GOT3 (cell line): ENCODE results near the gene ACAA1.

Experiments used
- DNase-seq: peaks from one replicate; lab custom pipeline; 2025; ENCODE audit warnings: mixed read lengths; lab: John Stamatoyannopoulos, UW

Gene ACAA1

GRCh38 chr3:38119248-38119544 is 17.7 kb downstream of the ACAA1 start:
- DNase-seq = no peak

GRCh38 chr3:38118421-38119247 is 18.3 kb downstream of the ACAA1 start:
- no peak for DNase-seq

DNA sequence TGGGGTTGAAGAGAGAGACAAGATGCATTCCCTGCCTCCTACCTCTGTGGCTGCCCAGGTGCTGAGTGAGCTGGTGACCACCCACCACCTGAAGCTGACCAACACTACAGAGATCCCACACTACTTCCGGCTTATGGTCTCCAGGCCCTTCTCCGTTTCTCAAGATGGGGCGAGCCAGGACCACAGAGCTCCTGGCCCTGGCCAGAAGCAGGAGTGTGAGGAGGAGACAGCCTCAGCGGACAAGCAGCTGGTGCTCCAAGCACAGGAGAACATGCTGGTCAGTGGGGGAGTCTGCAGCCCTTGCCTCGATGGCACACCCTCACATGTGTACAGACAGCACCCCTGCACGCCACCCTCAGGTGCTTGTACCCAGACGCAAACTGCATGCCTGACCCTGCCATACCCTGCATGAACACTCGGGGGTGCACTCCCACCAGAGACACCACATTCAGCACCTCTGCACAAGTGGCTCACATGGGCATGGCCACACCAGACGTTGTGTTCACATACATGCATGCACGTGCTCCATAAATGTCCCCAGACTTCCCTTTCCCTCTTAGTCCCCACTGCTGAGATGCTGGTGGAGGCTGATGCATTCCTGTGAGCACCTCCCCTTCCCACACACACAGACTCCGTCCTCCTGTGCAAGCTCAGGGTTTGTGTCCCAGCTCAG is 19.0 kb downstream of the ACAA1 start:
- no peak for DNase-seq

GRCh38 chr3:38117163-38117716 is 19.7 kb downstream of the ACAA1 start:
- no peak for DNase-seq

DNA sequence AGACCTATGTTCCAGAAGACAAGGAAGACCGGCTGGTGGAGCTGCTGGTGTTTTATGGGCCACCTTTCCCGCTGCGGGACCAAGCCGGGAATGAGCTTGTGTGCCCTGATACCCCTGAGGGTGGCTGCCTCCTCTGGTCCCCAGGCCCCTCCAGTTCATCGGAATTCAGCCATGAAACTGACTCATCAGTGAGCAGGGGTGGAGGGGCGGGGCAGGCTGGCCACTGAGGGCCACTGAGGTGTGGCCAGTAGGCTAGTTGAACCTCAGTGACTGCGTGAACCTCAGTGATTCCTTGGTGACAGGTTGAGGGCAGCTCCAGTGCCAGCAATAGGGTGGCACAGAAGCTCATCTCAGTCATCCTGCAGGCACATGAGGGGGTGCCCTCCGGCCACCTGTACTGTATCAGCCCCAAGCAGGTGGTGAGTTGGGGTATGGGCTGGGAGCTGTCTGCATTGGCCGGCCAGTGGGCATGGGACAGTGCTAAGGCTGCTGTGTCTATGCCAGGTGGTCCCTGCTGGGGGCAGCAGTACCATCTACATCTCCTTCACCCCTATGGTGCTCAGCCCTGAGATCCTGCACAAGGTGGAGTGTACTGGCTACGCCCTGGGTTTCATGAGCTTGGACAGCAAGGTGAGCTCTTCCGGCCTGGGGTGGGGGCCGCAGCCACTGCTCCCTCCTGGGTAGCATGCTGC is 20.3 kb downstream of the ACAA1 start:
- DNase-seq = no peak

DNA sequence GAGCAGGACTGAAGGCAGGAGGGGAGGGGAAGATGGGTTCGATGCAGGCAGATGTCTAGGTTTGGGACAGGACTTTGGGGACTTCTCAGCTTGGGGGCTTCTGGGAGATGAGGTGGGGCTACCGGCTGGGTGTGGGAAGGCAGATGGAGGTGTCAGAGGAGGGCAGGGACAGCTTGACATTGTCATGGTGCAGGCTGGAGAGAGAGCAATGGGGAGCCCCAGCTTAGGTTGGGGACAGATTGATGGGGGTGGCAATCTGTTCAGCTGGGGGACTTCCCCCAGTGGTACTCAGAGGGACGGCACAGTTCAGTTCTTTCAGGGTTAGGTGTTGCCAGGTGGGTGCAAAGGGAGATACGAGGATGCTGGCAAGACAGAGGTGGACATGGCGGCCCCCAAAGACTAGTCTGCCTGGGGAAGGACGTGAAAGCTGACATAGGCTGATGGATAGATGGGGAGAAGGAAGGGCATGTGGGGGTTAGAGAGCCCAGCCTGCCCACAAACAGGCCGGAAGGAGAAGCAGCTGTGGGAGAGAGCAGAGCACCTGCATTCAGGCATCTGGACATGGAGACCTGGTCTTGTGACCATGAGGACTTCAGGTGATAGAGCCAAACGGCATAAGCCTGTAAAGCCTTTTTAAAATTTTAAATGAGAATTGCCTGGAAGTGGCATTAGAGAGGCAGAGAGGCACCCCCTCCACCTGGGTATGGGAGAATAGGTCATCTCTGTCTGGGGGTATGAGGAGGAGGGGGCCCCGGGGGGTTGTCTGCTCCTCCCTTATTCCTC is 21.1 kb downstream of the ACAA1 start:
- no peak for DNase-seq

- no peak for DNase-seq
Observed at GRCh38 chr3:38114875-38115644, 21.9 kb downstream of the ACAA1 start.

DNA sequence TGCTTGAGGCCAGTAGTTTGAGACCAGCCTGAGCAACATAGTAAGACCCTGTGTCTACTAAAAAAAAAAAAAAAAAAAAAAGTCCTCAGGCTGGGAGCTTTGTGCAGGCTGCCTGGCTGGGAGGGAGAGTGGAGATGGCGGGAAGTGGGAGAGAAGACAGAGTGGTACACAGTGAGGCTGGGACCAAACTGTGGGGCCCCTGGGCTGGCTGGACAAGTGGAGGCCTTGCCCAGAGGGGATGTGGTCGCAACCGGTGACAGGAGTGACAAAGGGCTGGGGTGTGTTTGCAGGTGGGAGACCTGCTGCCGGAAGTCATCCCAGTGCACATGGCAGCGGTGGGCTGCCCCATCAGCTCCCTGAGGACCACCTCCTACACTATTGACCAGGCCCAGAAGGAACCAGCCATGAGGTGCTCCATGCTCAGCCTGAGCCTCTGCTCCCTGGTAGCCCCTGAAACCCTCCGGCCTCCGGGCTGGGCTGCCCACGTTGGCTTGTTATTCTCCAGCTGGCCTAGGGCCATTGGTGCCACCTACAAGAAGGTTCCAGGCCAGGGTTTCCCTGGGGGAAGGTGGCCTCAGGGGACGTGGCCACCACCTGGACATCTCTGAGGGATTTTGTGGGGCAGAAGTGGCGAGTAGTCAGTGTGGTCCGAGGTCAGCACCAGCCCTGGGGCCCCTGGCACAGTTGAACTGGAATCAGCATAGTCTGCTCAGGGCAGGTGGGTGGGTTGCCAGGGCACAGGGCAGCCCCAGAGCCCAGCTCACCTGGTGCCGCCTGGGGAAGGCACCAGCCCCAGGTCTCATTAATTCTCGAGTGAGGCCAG is 22.7 kb downstream of the ACAA1 start:
- no peak for DNase-seq

GRCh38 chr3:38112378-38112761 is 24.6 kb downstream of the ACAA1 start:
- no peak for DNase-seq

GRCh38 chr3:38111696-38112377 is 25.1 kb downstream of the ACAA1 start:
- DNase-seq = no peak

GRCh38 chr3:38111201-38111600 is 25.7 kb downstream of the ACAA1 start:
- DNase-seq = no peak

- DNase-seq = no peak
Observed at GRCh38 chr3:38110314-38111050, 26.4 kb downstream of the ACAA1 start.

- DNase-seq = no peak
Observed at GRCh38 chr3:38109580-38110313, 27.2 kb downstream of the ACAA1 start.

DNA sequence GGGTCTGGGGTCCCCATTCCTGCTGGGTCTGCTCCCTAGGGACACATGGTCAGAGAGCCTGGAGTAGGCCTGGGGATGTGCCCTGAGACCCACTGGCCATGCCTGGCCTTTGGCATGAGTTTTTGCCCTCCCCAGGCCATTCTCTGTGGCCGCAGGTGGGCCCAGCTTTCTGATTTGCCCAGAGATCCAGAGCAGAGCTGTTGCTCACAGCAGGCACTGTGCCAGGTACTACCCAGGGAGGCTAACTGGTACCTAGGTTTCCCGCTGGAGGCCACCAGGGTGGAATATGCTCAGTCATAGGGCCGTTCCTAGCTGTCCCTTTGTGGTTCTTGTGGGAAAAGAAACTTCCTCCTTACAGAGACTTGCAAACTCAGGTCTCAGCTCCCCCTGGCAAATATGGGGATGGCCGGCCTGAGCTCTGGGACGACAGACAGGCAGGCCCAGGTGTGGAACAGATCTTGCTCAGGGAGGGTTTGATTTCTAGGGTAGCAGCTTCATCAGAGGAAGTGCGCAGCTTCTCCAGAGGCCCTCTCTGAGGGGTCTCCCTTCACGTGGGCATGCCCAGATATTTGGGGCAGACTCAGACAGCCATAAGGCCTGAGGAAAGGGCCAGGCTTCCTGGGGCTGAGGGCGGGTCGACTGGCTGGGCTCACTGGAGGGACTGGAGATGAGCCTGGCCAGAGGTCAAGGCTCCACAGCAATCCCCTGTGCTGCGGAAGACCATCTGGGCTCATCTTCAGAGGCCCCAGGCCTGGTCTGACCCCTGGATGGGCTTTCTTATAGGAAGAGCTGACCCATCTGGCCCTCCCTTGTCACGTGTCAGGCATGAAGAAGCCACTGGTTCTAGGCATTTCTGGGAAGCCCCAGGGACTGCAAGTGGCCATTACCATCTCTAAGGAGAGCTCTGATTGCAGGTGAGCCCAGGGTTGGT is 28.0 kb downstream of the ACAA1 start:
- no peak for DNase-seq

DNA sequence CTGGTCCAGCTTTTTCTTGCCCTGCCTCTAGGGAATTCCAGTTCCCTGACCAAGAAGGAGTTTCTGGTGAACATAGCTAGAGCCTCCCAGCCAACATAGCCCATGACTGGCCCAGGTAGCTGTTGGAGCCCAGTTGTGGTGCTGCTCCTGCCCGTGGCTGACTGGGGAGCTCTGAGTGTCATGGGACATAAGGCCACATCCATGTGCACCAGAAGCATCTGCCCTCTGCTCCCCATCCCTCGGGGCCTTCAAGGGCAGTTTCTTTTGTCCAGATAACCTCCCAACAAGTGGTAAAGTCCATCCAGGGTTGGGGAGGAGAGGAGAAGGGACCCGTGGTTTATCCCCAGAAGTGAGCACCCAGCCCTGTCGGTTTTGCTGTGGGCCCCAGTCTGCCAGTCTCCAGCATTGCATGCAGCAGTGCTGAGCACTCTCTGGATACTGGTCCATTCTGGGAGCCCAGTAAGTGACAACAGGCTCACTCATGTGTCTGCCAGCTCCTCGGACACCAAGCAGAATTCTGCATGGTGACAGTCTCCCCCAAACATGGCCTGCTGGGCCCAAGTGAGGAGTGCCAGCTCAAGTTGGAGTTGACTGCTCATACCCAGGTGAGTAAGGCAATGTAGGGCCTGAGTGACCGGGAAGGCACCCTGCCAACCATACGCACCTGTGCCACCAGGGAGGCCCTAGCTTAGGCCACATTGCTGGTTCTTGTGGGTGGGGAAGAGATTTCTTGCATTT is 28.8 kb downstream of the ACAA1 start:
- no peak for DNase-seq

- no peak for DNase-seq
Observed at GRCh38 chr3:38105525-38105924, 31.4 kb downstream of the ACAA1 start.

DNA sequence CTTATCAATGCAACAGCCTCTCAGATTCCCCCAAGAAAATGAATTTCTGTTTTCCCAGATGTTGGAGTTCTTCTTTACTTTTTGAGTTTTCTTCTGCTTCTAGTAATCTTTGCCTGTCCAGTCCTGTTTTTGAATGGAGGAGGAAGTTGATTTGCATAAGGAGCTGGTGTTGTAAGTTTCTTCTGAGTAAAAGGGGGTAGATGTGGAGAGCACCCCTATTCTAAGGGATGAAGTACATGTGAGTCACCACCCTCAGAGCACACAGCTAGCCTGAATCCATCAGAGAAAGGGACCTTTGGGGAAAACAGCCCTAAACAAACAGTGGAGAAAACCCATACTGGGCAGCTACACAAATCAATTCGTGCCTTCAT is 34.5 kb downstream of the ACAA1 start:
- DNase-seq = no peak
